ENCODE results near the gene PCP2. TPM values are rescaled to one million over a fixed set of nuclear protein-coding genes. Genes with fewer than 3 reads are reported as not detected.

The PCP2 gene
- total and polyA plus RNA-seq, 2 of the 13 experiments (the other 11 are each of a cell fraction or from before 2014, with no cell fraction given), result 0.62 TPM; not detected in 1

GRCh38 chr19:7680606-7681339 is 47.3 kb upstream of the PCP2 start, which contains the start of gene TRAPPC5 (continued):
- TF ChIP-seq, protein P1, sequence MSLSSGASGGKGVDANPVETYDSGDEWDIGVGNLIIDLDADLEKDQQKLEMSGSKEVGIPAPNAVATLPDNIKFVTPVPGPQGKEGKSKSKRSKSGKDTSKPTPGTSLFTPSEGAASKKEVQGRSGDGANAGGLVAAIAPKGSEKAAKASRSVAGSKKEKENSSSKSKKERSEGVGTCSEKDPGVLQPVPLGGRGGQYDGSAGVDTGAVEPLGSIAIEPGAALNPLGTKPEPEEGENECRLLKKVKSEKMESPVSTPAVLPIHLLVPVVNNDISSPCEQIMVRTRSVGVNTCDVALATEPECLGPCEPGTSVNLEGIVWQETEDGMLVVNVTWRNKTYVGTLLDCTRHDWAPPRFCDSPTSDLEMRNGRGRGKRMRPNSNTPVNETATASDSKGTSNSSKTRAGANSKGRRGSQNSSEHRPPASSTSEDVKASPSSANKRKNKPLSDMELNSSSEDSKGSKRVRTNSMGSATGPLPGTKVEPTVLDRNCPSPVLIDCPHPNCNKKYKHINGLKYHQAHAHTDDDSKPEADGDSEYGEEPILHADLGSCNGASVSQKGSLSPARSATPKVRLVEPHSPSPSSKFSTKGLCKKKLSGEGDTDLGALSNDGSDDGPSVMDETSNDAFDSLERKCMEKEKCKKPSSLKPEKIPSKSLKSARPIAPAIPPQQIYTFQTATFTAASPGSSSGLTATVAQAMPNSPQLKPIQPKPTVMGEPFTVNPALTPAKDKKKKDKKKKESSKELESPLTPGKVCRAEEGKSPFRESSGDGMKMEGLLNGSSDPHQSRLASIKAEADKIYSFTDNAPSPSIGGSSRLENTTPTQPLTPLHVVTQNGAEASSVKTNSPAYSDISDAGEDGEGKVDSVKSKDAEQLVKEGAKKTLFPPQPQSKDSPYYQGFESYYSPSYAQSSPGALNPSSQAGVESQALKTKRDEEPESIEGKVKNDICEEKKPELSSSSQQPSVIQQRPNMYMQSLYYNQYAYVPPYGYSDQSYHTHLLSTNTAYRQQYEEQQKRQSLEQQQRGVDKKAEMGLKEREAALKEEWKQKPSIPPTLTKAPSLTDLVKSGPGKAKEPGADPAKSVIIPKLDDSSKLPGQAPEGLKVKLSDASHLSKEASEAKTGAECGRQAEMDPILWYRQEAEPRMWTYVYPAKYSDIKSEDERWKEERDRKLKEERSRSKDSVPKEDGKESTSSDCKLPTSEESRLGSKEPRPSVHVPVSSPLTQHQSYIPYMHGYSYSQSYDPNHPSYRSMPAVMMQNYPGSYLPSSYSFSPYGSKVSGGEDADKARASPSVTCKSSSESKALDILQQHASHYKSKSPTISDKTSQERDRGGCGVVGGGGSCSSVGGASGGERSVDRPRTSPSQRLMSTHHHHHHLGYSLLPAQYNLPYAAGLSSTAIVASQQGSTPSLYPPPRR (CRISPR knock-in tag; IDR thresholded peaks at IDR 0.05; ENCODE audit: borderline replicate concordance), result 0 out of 2 replicates have a peak, but pooled peaks have one; percentile 9
- TF ChIP-seq ZNF674 (CRISPR knock-in tag; IDR thresholded peaks at IDR 0.05; ENCODE audit: low read depth), result 0 out of 2 replicates have a peak, but pooled peaks have one; percentile 65
- TF ChIP-seq KDM5A (IDR thresholded peaks at IDR 0.05; ENCODE audit: borderline replicate concordance, low read length), result peak; percentile 62; the same call in 1 of the 2 replicates
- peak; percentile 85 for TF ChIP-seq KAT8 (CRISPR knock-in tag; IDR thresholded peaks at IDR 0.05)
- TF ChIP-seq, protein P2, sequence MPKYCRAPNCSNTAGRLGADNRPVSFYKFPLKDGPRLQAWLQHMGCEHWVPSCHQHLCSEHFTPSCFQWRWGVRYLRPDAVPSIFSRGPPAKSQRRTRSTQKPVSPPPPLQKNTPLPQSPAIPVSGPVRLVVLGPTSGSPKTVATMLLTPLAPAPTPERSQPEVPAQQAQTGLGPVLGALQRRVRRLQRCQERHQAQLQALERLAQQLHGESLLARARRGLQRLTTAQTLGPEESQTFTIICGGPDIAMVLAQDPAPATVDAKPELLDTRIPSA (CRISPR knock-in tag; IDR thresholded peaks at IDR 0.05; ENCODE audit: borderline replicate concordance), result 0 out of 2 replicates have a peak, but pooled peaks have one; percentile 16
- TF ChIP-seq, protein P3, sequence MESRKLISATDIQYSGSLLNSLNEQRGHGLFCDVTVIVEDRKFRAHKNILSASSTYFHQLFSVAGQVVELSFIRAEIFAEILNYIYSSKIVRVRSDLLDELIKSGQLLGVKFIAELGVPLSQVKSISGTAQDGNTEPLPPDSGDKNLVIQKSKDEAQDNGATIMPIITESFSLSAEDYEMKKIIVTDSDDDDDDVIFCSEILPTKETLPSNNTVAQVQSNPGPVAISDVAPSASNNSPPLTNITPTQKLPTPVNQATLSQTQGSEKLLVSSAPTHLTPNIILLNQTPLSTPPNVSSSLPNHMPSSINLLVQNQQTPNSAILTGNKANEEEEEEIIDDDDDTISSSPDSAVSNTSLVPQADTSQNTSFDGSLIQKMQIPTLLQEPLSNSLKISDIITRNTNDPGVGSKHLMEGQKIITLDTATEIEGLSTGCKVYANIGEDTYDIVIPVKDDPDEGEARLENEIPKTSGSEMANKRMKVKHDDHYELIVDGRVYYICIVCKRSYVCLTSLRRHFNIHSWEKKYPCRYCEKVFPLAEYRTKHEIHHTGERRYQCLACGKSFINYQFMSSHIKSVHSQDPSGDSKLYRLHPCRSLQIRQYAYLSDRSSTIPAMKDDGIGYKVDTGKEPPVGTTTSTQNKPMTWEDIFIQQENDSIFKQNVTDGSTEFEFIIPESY (CRISPR knock-in tag; IDR thresholded peaks at IDR 0.05), result no peak
- no peak for TF ChIP-seq ZBTB1 (CRISPR knock-in tag; IDR thresholded peaks at IDR 0.05; ENCODE audit: borderline replicate concordance)
- TF ChIP-seq POLR2AphosphoS2 (IDR thresholded peaks at IDR 0.05; ENCODE audit: low read depth, low read length), result no peak
- TF ChIP-seq SRY (CRISPR knock-in tag; IDR thresholded peaks at IDR 0.05), result peak; percentile 28; the same call in 1 of the 2 replicates
- no peak for TF ChIP-seq TRAFD1 (CRISPR knock-in tag; IDR thresholded peaks at IDR 0.05; ENCODE audit: borderline replicate concordance)
- no peak for TF ChIP-seq RXRB (CRISPR knock-in tag; IDR thresholded peaks at IDR 0.05; ENCODE audit: borderline replicate concordance)
- no peak for TF ChIP-seq MLX (CRISPR knock-in tag; IDR thresholded peaks at IDR 0.05)
- TF ChIP-seq, protein P4, sequence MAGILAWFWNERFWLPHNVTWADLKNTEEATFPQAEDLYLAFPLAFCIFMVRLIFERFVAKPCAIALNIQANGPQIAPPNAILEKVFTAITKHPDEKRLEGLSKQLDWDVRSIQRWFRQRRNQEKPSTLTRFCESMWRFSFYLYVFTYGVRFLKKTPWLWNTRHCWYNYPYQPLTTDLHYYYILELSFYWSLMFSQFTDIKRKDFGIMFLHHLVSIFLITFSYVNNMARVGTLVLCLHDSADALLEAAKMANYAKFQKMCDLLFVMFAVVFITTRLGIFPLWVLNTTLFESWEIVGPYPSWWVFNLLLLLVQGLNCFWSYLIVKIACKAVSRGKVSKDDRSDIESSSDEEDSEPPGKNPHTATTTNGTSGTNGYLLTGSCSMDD (CRISPR knock-in tag; IDR thresholded peaks at IDR 0.05), result no peak
- TF ChIP-seq ZNF605 (CRISPR knock-in tag; IDR thresholded peaks at IDR 0.05), result no peak
- no peak for TF ChIP-seq ZFP37 (CRISPR knock-in tag; IDR thresholded peaks at IDR 0.05; ENCODE audit: borderline replicate concordance)
- TF ChIP-seq ZNF589 (CRISPR knock-in tag; conservative IDR thresholded peaks at IDR 0.05), result no peak
